IMR-90 (cell line): ENCODE data around the gene B3GALT6.

Experiments
- CTCF ChIP-seq: conservative IDR thresholded peaks from 2 replicates; pipeline ENCODE4 v1.5.1; 2012; ENCODE audit warnings: mild to moderate bottlenecking, low read depth, low read length, improper control_type of control experiment
- RAD21 ChIP-seq: IDR thresholded peaks from 2 replicates; pipeline ENCODE4 v1.6.1; 2012; ENCODE audit warnings: low read length, improper control_type of control experiment

GRCh38 chr1:1205769-1206375 is 26.2 kb upstream of the B3GALT6 start:
- TF ChIP-seq CTCF: no peak
- TF ChIP-seq RAD21: no peak
